A549 treated with AZD2906 at 1 μM for 4 hours (cell line): Measurements from ENCODE around the gene SLC25A29. TPM values are rescaled to one million over a fixed set of nuclear protein-coding genes. Genes with fewer than 3 reads are reported as not detected.

Experiments
- total RNA-seq: library from RNA; stranded (reverse); fragments of 200-300 nt; extraction: Qiagen RNA extraction; gene quantifications from 5 replicates; pipeline ENCODE4 v1.2.3, GENCODE V29; 2022

Gene SLC25A29, protein sequence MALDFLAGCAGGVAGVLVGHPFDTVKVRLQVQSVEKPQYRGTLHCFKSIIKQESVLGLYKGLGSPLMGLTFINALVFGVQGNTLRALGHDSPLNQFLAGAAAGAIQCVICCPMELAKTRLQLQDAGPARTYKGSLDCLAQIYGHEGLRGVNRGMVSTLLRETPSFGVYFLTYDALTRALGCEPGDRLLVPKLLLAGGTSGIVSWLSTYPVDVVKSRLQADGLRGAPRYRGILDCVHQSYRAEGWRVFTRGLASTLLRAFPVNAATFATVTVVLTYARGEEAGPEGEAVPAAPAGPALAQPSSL
- total RNA-seq = 6.2 to 11.3 TPM (median 10.5 TPM) in 5 replicates

DNA sequence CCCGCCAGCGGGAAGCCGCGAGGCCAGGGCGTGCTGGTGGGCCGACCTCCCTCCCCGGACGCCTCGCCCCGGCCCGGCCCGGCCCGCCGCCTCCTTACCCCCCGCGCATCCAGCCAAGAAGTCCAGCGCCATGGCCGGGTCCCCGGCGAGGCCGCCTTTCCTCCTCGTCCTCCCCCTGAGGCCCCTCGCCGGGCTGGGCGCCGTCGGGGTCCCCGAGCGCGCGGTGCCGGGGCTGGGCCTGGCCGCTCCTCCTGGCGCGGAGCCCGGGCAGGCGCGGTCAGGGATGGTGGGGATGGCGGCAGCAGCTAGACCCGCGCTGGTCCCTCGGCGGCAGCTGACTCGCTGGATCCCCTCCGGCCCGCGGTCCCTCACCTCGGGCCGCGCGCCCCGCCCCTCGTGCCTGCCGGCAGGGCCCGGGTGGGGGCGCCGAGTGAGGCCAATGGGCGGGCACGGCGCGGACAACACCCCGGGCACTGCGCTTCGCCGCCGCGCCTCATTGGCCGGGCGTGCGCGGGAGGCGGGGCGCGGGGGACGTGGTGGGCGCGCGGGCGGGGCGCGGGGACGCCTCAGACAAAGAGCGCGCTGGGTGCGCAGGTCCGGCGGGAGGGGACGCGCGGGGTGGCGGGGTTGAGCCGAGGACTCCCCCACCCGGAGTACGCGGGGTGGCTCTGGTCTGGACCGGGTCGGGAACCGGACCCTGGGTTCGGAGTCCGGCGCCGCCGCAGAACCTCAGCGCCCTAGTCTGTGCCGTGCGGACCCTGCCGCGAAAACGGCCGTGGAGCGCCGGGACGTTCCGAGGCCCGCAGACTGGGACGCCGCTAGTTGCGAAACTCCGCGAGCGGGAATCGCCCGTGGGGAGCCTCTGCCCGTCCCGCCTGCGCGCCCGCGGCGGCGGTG lies at the start of gene SLC25A29:
TSS of gene SLC25A29 (minus strand) at position 344 of the 897 bp plus-strand sequence. CDS start at position 132, 212 bp downstream.

DNA sequence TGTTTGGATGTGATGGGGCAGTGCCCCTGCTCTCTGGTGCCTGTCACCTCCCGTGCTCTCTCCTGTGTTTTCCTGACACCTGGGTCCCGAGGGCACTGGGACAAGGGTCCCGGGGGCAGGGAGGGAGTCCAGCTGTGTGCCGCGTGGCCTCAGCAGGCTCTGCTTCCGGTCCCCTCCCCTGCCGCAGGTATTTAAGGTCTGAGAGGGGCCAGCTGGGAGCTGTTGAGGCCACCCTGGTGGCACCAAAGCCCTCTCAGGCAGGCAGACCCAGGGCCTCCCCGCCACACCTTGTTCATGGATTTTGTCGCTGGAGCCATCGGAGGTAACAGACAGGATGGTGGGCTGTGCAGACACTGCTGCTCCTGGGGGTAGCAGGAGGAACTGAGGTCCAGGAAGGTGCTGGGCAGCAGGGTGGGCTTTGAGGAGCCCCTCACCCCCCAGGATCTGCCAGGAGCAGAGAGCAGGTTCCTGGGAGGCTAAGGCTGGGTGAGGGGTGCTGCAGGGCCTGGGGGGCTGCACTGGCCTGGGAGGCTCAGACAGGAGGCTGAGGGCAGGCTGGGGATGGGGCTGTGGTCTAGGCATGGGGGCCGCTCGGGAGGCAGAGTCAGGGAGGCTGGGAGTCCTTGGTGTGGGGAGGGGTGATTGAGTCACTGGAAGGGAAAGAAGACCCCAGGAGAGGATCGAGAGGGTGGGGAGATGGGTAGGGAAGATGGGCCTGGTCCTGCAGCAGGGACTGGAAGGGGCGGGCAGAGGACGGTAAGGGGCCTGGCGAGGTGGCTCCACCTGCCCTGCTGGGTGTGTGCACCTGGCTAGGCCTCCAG lies 17.1 kb upstream of the SLC25A29 start, which contains the start of gene SLC25A47:
TSS of gene SLC25A47 (plus strand) at position 219 of the 821 bp plus-strand sequence. CDS start at position 295, 76 bp downstream.

Other genes starting within 250 kb of the SLC25A29 start
- 27.8 to 36.1 TPM (median 30.3 TPM) in 5 replicates for gene EVL, start 241.0 kb downstream of the SLC25A29 start, total RNA-seq
- gene DEGS2, start 146.8 kb downstream of the SLC25A29 start, total RNA-seq = 1.5 to 3.7 TPM (median 3.0 TPM) in 5 replicates
- 62.4 to 68.7 TPM (median 66.8 TPM) in 5 replicates for gene YY1, start 67.3 kb downstream of the SLC25A29 start, total RNA-seq
- not detected in 5 replicates for gene SLC25A47, start 16.9 kb upstream of the SLC25A29 start, total RNA-seq
- gene WDR25, start 70.0 kb upstream of the SLC25A29 start, total RNA-seq = 9.4 to 9.7 TPM (median 9.6 TPM) in 5 replicates